ENCODE results near the gene LYSMD3.
A peak's percentile ranks its signal among the peaks of the same experiment; 100 is the strongest.

Gene LYSMD3

DNA sequence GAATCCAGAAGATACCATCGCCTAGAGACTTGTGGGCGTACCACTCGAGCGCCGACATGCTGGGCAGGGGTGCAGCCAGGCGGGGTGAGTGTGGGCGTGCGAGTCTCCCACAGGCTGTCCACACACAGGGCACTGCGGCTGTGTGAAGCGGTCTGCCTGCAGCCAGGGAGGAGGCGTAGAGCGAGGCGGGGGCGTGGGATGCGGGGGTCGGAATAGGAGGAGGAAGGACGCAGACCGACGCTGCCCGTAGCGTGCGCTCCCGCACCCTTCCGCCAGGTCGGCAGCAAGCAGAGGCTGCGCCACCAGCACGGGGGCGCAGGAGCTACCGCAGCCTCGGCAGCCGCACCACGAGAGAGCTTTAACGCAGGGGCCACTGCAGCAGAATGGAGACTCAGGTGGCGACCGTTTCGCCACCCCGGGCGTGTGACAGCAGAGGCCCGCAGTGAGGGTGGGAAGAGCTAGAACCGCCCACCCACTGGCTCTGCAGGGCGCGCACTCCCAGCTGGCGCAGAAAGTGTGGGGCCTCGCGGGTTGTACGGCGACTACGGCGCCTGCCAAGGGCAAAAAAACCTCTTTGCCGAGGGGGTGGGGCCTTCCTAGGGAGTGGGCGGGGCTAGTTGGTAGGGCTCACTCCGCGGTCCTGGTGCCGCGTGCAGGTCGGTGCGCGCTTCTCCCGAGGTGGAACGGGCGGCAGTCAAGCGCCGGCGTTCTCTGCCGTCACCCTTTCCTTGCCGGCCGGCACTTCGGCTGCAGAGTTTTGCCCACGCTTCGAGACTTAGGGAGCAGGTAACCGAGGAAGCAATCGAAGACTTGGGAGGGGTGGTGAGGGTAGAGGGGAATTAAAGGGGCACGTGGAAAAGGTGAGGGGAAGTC, 54.9 kb downstream of the LYSMD3 start, which contains the start of the genes MBLAC2 and POLR3G:
TSS of gene MBLAC2 (minus strand) at position 537 of the 873 bp plus-strand sequence. CDS start at position 58, 479 bp downstream.
TSS of gene POLR3G (plus strand) at position 630 of the 873 bp plus-strand sequence. CDS start 10,704 bp downstream, outside the sequence.
- TF ChIP-seq CTCF (IDR thresholded peaks at IDR 0.05; ENCODE audit: extremely low read depth, missing control alignments): no peak
- DNase-seq (ENCODE audit: low spot score): peak; percentile 91

- TF ChIP-seq CTCF (IDR thresholded peaks at IDR 0.05; ENCODE audit: extremely low read depth, missing control alignments): no peak
- DNase-seq (ENCODE audit: low spot score): peak; percentile 25
These were observed 55.8 kb downstream of the LYSMD3 start for GRCh38 chr5:90473396-90474234.

DNA sequence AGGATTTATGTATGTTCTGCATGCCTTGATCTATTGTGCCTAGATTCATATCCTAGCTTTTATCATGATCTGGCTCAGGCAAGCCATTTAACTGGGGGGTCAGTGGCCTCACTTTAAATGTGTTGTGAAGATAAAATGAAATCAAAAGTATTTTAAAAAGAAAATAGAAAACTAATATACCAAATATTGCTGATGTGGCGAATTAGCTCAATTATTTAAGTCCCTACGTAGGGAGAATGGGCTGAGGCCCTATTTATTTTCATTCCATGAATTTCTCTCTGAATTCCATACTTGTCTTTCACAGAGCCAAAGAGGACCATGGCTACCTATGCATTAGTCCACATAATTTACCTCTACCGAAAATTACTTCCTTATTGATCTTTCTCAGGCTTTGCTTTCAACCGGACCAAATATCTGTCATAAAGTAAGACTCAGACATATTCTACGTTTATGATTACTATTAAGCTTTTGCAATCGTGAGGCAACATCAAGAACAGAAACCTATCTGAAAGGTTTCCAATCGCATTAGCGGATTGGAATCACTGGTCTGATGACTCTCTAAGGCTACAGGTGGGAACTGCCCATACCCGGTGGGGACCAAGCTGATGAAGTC, 56.5 kb downstream of the LYSMD3 start:
- DNase-seq (ENCODE audit: low spot score): peak; percentile 13
- TF ChIP-seq CTCF (IDR thresholded peaks at IDR 0.05; ENCODE audit: extremely low read depth, missing control alignments): no peak

Measured in GM20000 (cell line).